Activated T-cell treated with anti-CD3 and anti-CD28 coated beads, Interleukin-2, amount 50 U/mL, for 4 hours (primary cell): ENCODE results near the gene PIMREG. TPM values are rescaled to one million over a fixed set of nuclear protein-coding genes. Genes with fewer than 3 reads are reported as not detected.
"Not testable (repeated sequence)": the region's sequence is repeated elsewhere in the genome, so short reads cannot be mapped to it uniquely, and the experiment has no call there.

Source experiments
- ATAC-seq, 2 donors: fragments of 200-7000 bp; cut with Tn5 transposase; one replicate each; pipeline ENCODE4 v1.10.0; 2021
- DNase-seq: peaks from one replicate; pipeline ENCODE4 v3.0.0-alpha.2; 2020
- H3K27me3 Mint-ChIP-seq: one replicate; pipeline ENCODE4 v1.8.0; 2021; ENCODE audit warnings: low read depth, mixed read lengths
- H3K36me3 Mint-ChIP-seq: one replicate; pipeline ENCODE4 v1.8.0; 2022; ENCODE audit warnings: mixed read lengths; ENCODE audit not compliant: insufficient read depth
- H3K4me1 Mint-ChIP-seq: one replicate; pipeline ENCODE4 v1.8.0; 2021; ENCODE audit warnings: low read depth, mixed read lengths
- H3K4me3 Mint-ChIP-seq: one replicate; pipeline ENCODE4 v1.8.0; 2021; ENCODE audit warnings: mild to moderate bottlenecking, moderate library complexity, mixed read lengths
- H3K9me3 Mint-ChIP-seq: one replicate; pipeline ENCODE4 v1.8.0; 2021; ENCODE audit warnings: mixed read lengths
- total RNA-seq, 3 donors: library from RNA; stranded (reverse); gene quantifications; one replicate each; pipeline ENCODE4 v1.2.1, GENCODE V29; 2021

The PIMREG gene
- total RNA-seq, 3 donors from 2014 or later: 0.82 to 1.9 (median 1.7) TPM

- H3K4me1 Mint-ChIP-seq: peaks cover 2% of the 10 kb centered on the region
- ATAC-seq (no peak), DNase-seq (no peak)
- no peaks in the 10 kb centered on the region for H3K27me3 Mint-ChIP-seq
- H3K9me3 Mint-ChIP-seq: no peaks in the 10 kb centered on the region
- no peaks in the 10 kb centered on the region for H3K36me3 Mint-ChIP-seq
- no peak overlapping the region for H3K4me3 Mint-ChIP-seq
These were observed 30.1 kb downstream of the PIMREG start for GRCh38 chr17:6474376-6474775.

GRCh38 chr17:6474906-6475305 is 30.7 kb downstream of the PIMREG start:
- no peaks in the 10 kb centered on the region for H3K36me3 Mint-ChIP-seq
- H3K4me3 Mint-ChIP-seq: no peak overlapping the region

GRCh38 chr17:6475411-6475810 is 31.2 kb downstream of the PIMREG start:
- ATAC-seq (no peak), DNase-seq (no peak)
- H3K4me3 Mint-ChIP-seq: no peak overlapping the region
- H3K9me3 Mint-ChIP-seq: no peaks in the 10 kb centered on the region
- no peaks in the 10 kb centered on the region for H3K36me3 Mint-ChIP-seq
- H3K27me3 Mint-ChIP-seq: no peaks in the 10 kb centered on the region
- H3K4me1 Mint-ChIP-seq: peaks cover 2% of the 10 kb centered on the region

More at GRCh38 chr17:6474906-6475305, 30.7 kb downstream of the PIMREG start:
- Mint-ChIP-seq H3K27me3 (no peaks in the 10 kb centered on the region), H3K4me1 (peaks cover 2% of the 10 kb centered on the region), H3K9me3 (no peaks in the 10 kb centered on the region)
- ATAC-seq (no peak), DNase-seq (no peak)

GRCh38 chr17:6476076-6476809 is 32.0 kb downstream of the PIMREG start:
- H3K4me3 Mint-ChIP-seq: no peak overlapping the region
- no peak for ATAC-seq
- no peaks in the 10 kb centered on the region for H3K36me3 Mint-ChIP-seq

GRCh38 chr17:6476810-6477179 is 32.5 kb downstream of the PIMREG start:
- Mint-ChIP-seq H3K4me1 (peaks cover 2% of the 10 kb centered on the region), H3K27me3 (peaks cover 5% of the 10 kb centered on the region), H3K36me3 (no peaks in the 10 kb centered on the region), H3K4me3 (no peak overlapping the region), H3K9me3 (no peaks in the 10 kb centered on the region)
- ATAC-seq (no peak), DNase-seq (no peak)

More at GRCh38 chr17:6476076-6476809, 32.0 kb downstream of the PIMREG start:
- DNase-seq: no peak
- H3K27me3 Mint-ChIP-seq: peaks cover 2% of the 10 kb centered on the region
- H3K9me3 Mint-ChIP-seq: no peaks in the 10 kb centered on the region
- H3K4me1 Mint-ChIP-seq: peaks cover 2% of the 10 kb centered on the region

- H3K4me1 Mint-ChIP-seq: peaks cover 2% of the 10 kb centered on the region
- DNase-seq (no peak), ATAC-seq (no peak)
- no peak overlapping the region for H3K4me3 Mint-ChIP-seq
- peaks cover 6% of the 10 kb centered on the region for H3K27me3 Mint-ChIP-seq
- no peaks in the 10 kb centered on the region for H3K36me3 Mint-ChIP-seq
- no peaks in the 10 kb centered on the region for H3K9me3 Mint-ChIP-seq
These were observed 33.7 kb downstream of the PIMREG start for GRCh38 chr17:6477831-6478383.

GRCh38 chr17:6478486-6478885 is 34.2 kb downstream of the PIMREG start:
- ATAC-seq: no peak
- Mint-ChIP-seq H3K4me3 (no peak overlapping the region), H3K4me1 (no peaks in the 10 kb centered on the region), H3K27me3 (peaks cover 10% of the 10 kb centered on the region), H3K36me3 (no peaks in the 10 kb centered on the region), H3K9me3 (no peaks in the 10 kb centered on the region)
- no peak for DNase-seq

GRCh38 chr17:6479622-6480302 is 35.5 kb downstream of the PIMREG start:
- ATAC-seq (no peak), DNase-seq (no peak)
- H3K4me3 Mint-ChIP-seq: no peak overlapping the region
- H3K27me3 Mint-ChIP-seq: peaks cover 10% of the 10 kb centered on the region
- no peaks in the 10 kb centered on the region for H3K4me1 Mint-ChIP-seq
- H3K9me3 Mint-ChIP-seq: no peaks in the 10 kb centered on the region
- H3K36me3 Mint-ChIP-seq: no peaks in the 10 kb centered on the region

GRCh38 chr17:6480303-6480675 is 36.0 kb downstream of the PIMREG start:
- ATAC-seq: no peak
- no peak for DNase-seq

GRCh38 chr17:6482105-6482455 is 37.8 kb downstream of the PIMREG start:
- ATAC-seq: no peak
- H3K9me3 Mint-ChIP-seq: no peaks in the 10 kb centered on the region
- H3K27me3 Mint-ChIP-seq: peaks cover 10% of the 10 kb centered on the region
- H3K36me3 Mint-ChIP-seq: no peaks in the 10 kb centered on the region
- H3K4me1 Mint-ChIP-seq: no peaks in the 10 kb centered on the region
- H3K4me3 Mint-ChIP-seq: no peak overlapping the region
- DNase-seq: no peak

More at GRCh38 chr17:6480303-6480675, 36.0 kb downstream of the PIMREG start:
- Mint-ChIP-seq H3K27me3 (peaks cover 10% of the 10 kb centered on the region), H3K4me3 (no peak overlapping the region), H3K36me3 (no peaks in the 10 kb centered on the region), H3K4me1 (no peaks in the 10 kb centered on the region), H3K9me3 (no peaks in the 10 kb centered on the region)

GRCh38 chr17:6482796-6483195 is 38.5 kb downstream of the PIMREG start:
- H3K4me3 Mint-ChIP-seq, H3K4me1 Mint-ChIP-seq, H3K9me3 Mint-ChIP-seq, H3K36me3 Mint-ChIP-seq, DNase-seq, ATAC-seq: not testable (repeated sequence)
- H3K27me3 Mint-ChIP-seq: peaks cover 10% of the 10 kb centered on the region

- Mint-ChIP-seq H3K4me1 (no peaks in the 10 kb centered on the region), H3K36me3 (no peaks in the 10 kb centered on the region), H3K9me3 (no peaks in the 10 kb centered on the region), H3K27me3 (peaks cover 10% of the 10 kb centered on the region), H3K4me3 (no peak overlapping the region)
- DNase-seq (no peak), ATAC-seq (no peak)
These were observed 39.3 kb downstream of the PIMREG start for GRCh38 chr17:6483507-6483906.

GRCh38 chr17:6485646-6486412 is 41.6 kb downstream of the PIMREG start:
- ATAC-seq (no peak), DNase-seq (no peak)
- no peaks in the 10 kb centered on the region for H3K36me3 Mint-ChIP-seq
- H3K9me3 Mint-ChIP-seq: no peaks in the 10 kb centered on the region
- peaks cover 17% of the 10 kb centered on the region for H3K27me3 Mint-ChIP-seq
- H3K4me3 Mint-ChIP-seq: no peak overlapping the region
- H3K4me1 Mint-ChIP-seq: no peaks in the 10 kb centered on the region

- DNase-seq (no peak), ATAC-seq (no peak)
- H3K4me1 Mint-ChIP-seq: no peaks in the 10 kb centered on the region
- H3K36me3 Mint-ChIP-seq: no peaks in the 10 kb centered on the region
- H3K27me3 Mint-ChIP-seq: peaks cover 12% of the 10 kb centered on the region
- H3K9me3 Mint-ChIP-seq: no peaks in the 10 kb centered on the region
- H3K4me3 Mint-ChIP-seq: no peak overlapping the region
These were observed 43.2 kb downstream of the PIMREG start for GRCh38 chr17:6487251-6488007.
